GM23338 (cell line): ENCODE data around the gene CASP10. TPM values are rescaled to one million over a fixed set of nuclear protein-coding genes. Genes with fewer than 3 reads are reported as not detected.

Source experiments
- ATAC-seq: fragments of 200-7000 bp; cut with Tn5 transposase; 3 replicates; pipeline ENCODE4 v1.9.1; 2020
- DNase-seq: peaks from one replicate; pipeline ENCODE4 v3.0.0-alpha.2; 2015; ENCODE audit warnings: low spot score
- H2AFZ ChIP-seq: fragments of 200-600 bp; sonication (generic); 2 replicates; pipeline ENCODE4 v1.8.0; 2016; ENCODE audit warnings: antibody characterized with exemption, mild to moderate bottlenecking, moderate library complexity
- H3F3A ChIP-seq: fragments of 200-600 bp; sonication (generic); replicated peaks from 2 replicates; pipeline ENCODE4 v1.8.0; 2017; ENCODE audit warnings: antibody characterized with exemption, mixed run types, low read depth
- H3K27ac ChIP-seq: fragments of 200-600 bp; sonication (generic); 2 replicates; pipeline ENCODE4 v1.6.1; 2016; ENCODE audit warnings: low read depth
- H3K27me3 ChIP-seq: fragments of 200-600 bp; sonication (generic); 2 replicates; pipeline ENCODE4 v1.8.0; 2016; ENCODE audit warnings: mild to moderate bottlenecking, mixed run types, moderate library complexity; ENCODE audit not compliant: insufficient read depth
- H3K36me3 ChIP-seq: fragments of 200-600 bp; sonication (generic); 2 replicates; pipeline ENCODE4 v1.8.0; 2016; ENCODE audit warnings: mild to moderate bottlenecking; ENCODE audit not compliant: insufficient read depth
- H3K4me1 ChIP-seq: fragments of 200-600 bp; sonication (generic); 2 replicates; pipeline ENCODE4 v1.8.0; 2016; ENCODE audit warnings: mild to moderate bottlenecking, moderate library complexity; ENCODE audit not compliant: insufficient read depth
- H3K4me2 ChIP-seq: fragments of 200-600 bp; sonication (generic); 2 replicates; pipeline ENCODE4 v1.7.1; 2017; ENCODE audit warnings: mixed run types
- H3K4me3 ChIP-seq: fragments of 200-600 bp; sonication (generic); 2 replicates; pipeline ENCODE4 v1.6.1; 2016; ENCODE audit warnings: mixed run types
- H3K79me2 ChIP-seq: fragments of 200-600 bp; sonication (generic); replicated peaks from 2 replicates; pipeline ENCODE4 v1.8.0; 2017; ENCODE audit warnings: mild to moderate bottlenecking; ENCODE audit not compliant: insufficient read depth
- H3K9me2 ChIP-seq: fragments of 200-600 bp; sonication (generic); 2 replicates; pipeline ENCODE4 v1.8.0; 2017; ENCODE audit not compliant: insufficient read depth
- H4K20me1 ChIP-seq: fragments of 200-600 bp; sonication (generic); replicated peaks from 2 replicates; pipeline ENCODE4 v1.8.0; 2017; ENCODE audit warnings: mild to moderate bottlenecking; ENCODE audit not compliant: insufficient read depth
- H3K27ac Mint-ChIP-seq: 2 replicates; pipeline ENCODE4 v1.8.0; 2020; ENCODE audit warnings: inconsistent platforms, mild to moderate bottlenecking, moderate library complexity, mixed read lengths
- H3K27me3 Mint-ChIP-seq: 3 replicates; pipeline ENCODE4 v1.8.0; 2022; ENCODE audit warnings: low read depth, mild to moderate bottlenecking, moderate library complexity, mixed read lengths, inconsistent platforms; ENCODE audit not compliant: insufficient read depth, poor library complexity
- H3K36me3 Mint-ChIP-seq: 3 replicates; pipeline ENCODE4 v1.8.0; 2021; ENCODE audit warnings: low read depth, mild to moderate bottlenecking, inconsistent platforms, moderate library complexity, mixed read lengths
- H3K4me1 Mint-ChIP-seq: 3 replicates; pipeline ENCODE4 v1.8.0; 2020; ENCODE audit warnings: mild to moderate bottlenecking, inconsistent platforms, mixed read lengths
- H3K4me3 Mint-ChIP-seq: 3 replicates; pipeline ENCODE4 v1.8.0; 2021; ENCODE audit warnings: moderate library complexity, mild to moderate bottlenecking, inconsistent platforms, mixed read lengths
- H3K9me3 Mint-ChIP-seq: 3 replicates; pipeline ENCODE4 v1.8.0; 2020; ENCODE audit warnings: moderate library complexity, mild to moderate bottlenecking, inconsistent platforms, mixed read lengths
- CREB1 ChIP-seq: fragments of 250-450 bp; sonication (Bioruptor Pico); IDR thresholded peaks from 2 replicates; pipeline ENCODE4 v1.5.0; 2020; ENCODE audit warnings: low read depth, mild to moderate bottlenecking, moderate library complexity
- ETS1 ChIP-seq: IDR thresholded peaks from 2 replicates; pipeline ENCODE4 v1.6.1; 2016; ENCODE audit warnings: antibody characterized with exemption
- EZH2 ChIP-seq: fragments of 200-600 bp; sonication (generic); IDR thresholded peaks from one replicate; pipeline ENCODE4 v1.8.0; 2017; ENCODE audit warnings: antibody characterized with exemption, mild to moderate bottlenecking, low read depth; ENCODE audit not compliant: unreplicated experiment
- NANOG ChIP-seq: IDR thresholded peaks from 2 replicates; pipeline ENCODE4 v1.6.1; 2016; ENCODE audit warnings: antibody characterized with exemption, borderline replicate concordance
- STAT1 ChIP-seq: IDR thresholded peaks from one replicate; pipeline ENCODE4 v1.6.1; 2016; ENCODE audit warnings: antibody characterized with exemption; ENCODE audit not compliant: unreplicated experiment
- ZNF114 ChIP-seq: fragments of 250-450 bp; sonication (Bioruptor Pico); IDR thresholded peaks from 2 replicates; pipeline ENCODE4 v1.5.0; 2020; ENCODE audit warnings: mild to moderate bottlenecking, moderate library complexity
- ZNF331 ChIP-seq: fragments of 250-450 bp; sonication (Bioruptor Pico); IDR thresholded peaks from 2 replicates; pipeline ENCODE4 v1.5.0; 2020; ENCODE audit warnings: low read depth, mild to moderate bottlenecking, moderate library complexity
- ZNF462 ChIP-seq: fragments of 250-450 bp; sonication (Bioruptor Pico); IDR thresholded peaks from 2 replicates; pipeline ENCODE4 v1.5.0; 2020; ENCODE audit warnings: mild to moderate bottlenecking, moderate library complexity
- polyA plus RNA-seq: library from polyadenylated mRNA; unstranded; fragments of >200 nt; fragmentation: Nextera tagmentation; extraction: Ambion mirVana; gene quantifications from 2 replicates; pipeline ENCODE4 v1.2.1, GENCODE V29; 2016
- total RNA-seq: library from RNA; depleted of rRNA; stranded (reverse); fragments of >200 nt; shearing (Covaris generic); gene quantifications from 2 replicates; pipeline ENCODE4 v1.2.3, GENCODE V29; 2014

The CASP10 gene
- total and polyA plus RNA-seq, 2 experiments from 2014 or later, result 1.9 to 3.5 TPM

- TF ChIP-seq ZNF462 (no peak), CREB1 (no peak), ZNF331 (CRISPR knock-in tag) (no peak), ZNF114 (no peak), EZH2 (no peak)
These were observed 81.7 kb downstream of the CASP10 start (continued) for GRCh38 chr2:201264472-201265173.

GRCh38 chr2:201266629-201267028 lies 83.7 kb downstream of the CASP10 start:
- Mint-ChIP-seq H3K36me3 (no peaks in the 10 kb centered on the region), H3K27ac (no peak overlapping the region), H3K27me3 (peaks cover 4% of the 10 kb centered on the region), H3K4me3 (no peak overlapping the region), H3K4me1 (no peaks in the 10 kb centered on the region), H3K9me3 (no peaks in the 10 kb centered on the region; the same call in 2 of the 3 replicates)
- H2AFZ ChIP-seq, result no peak overlapping the region
- ATAC-seq (no peak), DNase-seq (no peak)
- H3K4me3 ChIP-seq, result no peak overlapping the region
- H3K79me2 ChIP-seq, result no peaks in the 10 kb centered on the region
- no peaks in the 10 kb centered on the region for H3K9me2 ChIP-seq
- no peaks in the 10 kb centered on the region for H3K36me3 ChIP-seq
- no peak overlapping the region for H3K4me2 ChIP-seq
- no peak overlapping the region for H3K27ac ChIP-seq
- no peaks in the 10 kb centered on the region for H3K27me3 ChIP-seq
- H3F3A ChIP-seq, result no peaks in the 10 kb centered on the region
- H4K20me1 ChIP-seq, result no peaks in the 10 kb centered on the region
- H3K4me1 ChIP-seq, result no peaks in the 10 kb centered on the region
- TF ChIP-seq ZNF331 (CRISPR knock-in tag) (no peak), ZNF462 (no peak), EZH2 (no peak), ETS1 (no peak), STAT1 (no peak), ZNF114 (no peak), CREB1 (no peak), NANOG (no peak)
